Neutrophil (primary cell): ENCODE data around the gene L1CAM.

Experiments
- H3K27ac ChIP-seq: fragments of 200-600 bp; sonication (generic); 2 replicates; pipeline ENCODE4 v1.5.1; 2016; ENCODE audit warnings: mild to moderate bottlenecking, moderate library complexity
- H3K27me3 ChIP-seq: fragments of 200-600 bp; sonication (generic); 2 replicates; pipeline ENCODE4 v1.6.0; 2016; ENCODE audit warnings: mild to moderate bottlenecking
- H3K36me3 ChIP-seq: fragments of 200-600 bp; sonication (generic); 2 replicates; pipeline ENCODE4 v1.5.1; 2017
- H3K4me1 ChIP-seq, 2 experiments: fragments of 200-600 bp in 1 of 2; sonication (generic) in 1 of 2; 1 replicate in 1 of 2; 2 replicates in 1 of 2; pipeline versions ENCODE4 v1.5.1 to v1.6.1; 2013 to 2016; ENCODE audit warnings: low read depth in 1 of 2, low read length in 1 of 2, mild to moderate bottlenecking in 1 of 2, moderate library complexity in 1 of 2; ENCODE audit not compliant: control insufficient read depth in 1 of 2, insufficient read depth in 1 of 2
- H3K4me3 ChIP-seq, 2 experiments: fragments of 200-600 bp in 1 of 2; sonication (generic) in 1 of 2; 1 replicate in 1 of 2; 2 replicates in 1 of 2; pipeline ENCODE4 v1.5.1; 2013 to 2016; ENCODE audit warnings: low read depth in 1 of 2, low read length in 1 of 2, mild to moderate bottlenecking in 1 of 2, moderate library complexity in 1 of 2
- H3K9me3 ChIP-seq: fragments of 200-600 bp; sonication (generic); 2 replicates; pipeline ENCODE4 v1.5.1; 2016
- CTCF ChIP-seq: fragments of 200-600 bp; sonication (generic); IDR thresholded peaks from 2 replicates; pipeline ENCODE4 v1.5.1; 2016; ENCODE audit warnings: antibody characterized with exemption

L1CAM gene

GRCh38 chrX:153885968-153886903 is at the start of gene L1CAM:
TSS of gene L1CAM (minus strand) at chrX:153886173. CDS start at chrX:153875836, 10,337 bp downstream.
- H3K4me3 ChIP-seq = no peak within 1 kb of the TSS
- TF ChIP-seq CTCF = no peak

GRCh38 chrX:153935326-153935851 is 49.4 kb upstream of the L1CAM start:
- H3K4me1 ChIP-seq = peaks cover 10 to 14% of the 10 kb centered on the region in 2 experiments
- H3K4me3 ChIP-seq = peak overlapping the region; percentile 38 to 60
- no peak for TF ChIP-seq CTCF
- no peaks in the 10 kb centered on the region for H3K27me3 ChIP-seq
- H3K27ac ChIP-seq = peak overlapping the region; percentile 78
- H3K9me3 ChIP-seq = no peaks in the 10 kb centered on the region
- peaks cover 28% of the 10 kb centered on the region for H3K36me3 ChIP-seq

More at GRCh38 chrX:153885968-153886903, at the start of gene L1CAM:
- H3K36me3 ChIP-seq = no peaks in the 10 kb centered on the region
- no peak within 1 kb of the TSS for H3K27ac ChIP-seq
- H3K27me3 ChIP-seq = peaks cover 100% of the 10 kb centered on the region
- no peaks in the 10 kb centered on the region for H3K9me3 ChIP-seq
- H3K4me1 ChIP-seq = no peaks in the 10 kb centered on the region

GRCh38 chrX:153934762-153935325 is 48.9 kb upstream of the L1CAM start, which contains the start of gene NAA10:
TSS of gene NAA10 (minus strand) at chrX:153935037. CDS start at chrX:153934904, 133 bp downstream.
- peak within 1 kb of the TSS; percentile 78 for H3K27ac ChIP-seq
- H3K4me1 ChIP-seq = peaks cover 10 to 16% of the 10 kb centered on the region in 2 experiments
- H3K27me3 ChIP-seq = no peaks in the 10 kb centered on the region
- TF ChIP-seq CTCF = peak; percentile 15
- H3K4me3 ChIP-seq = peak within 1 kb of the TSS; percentile 61 to 69
- peaks cover 27% of the 10 kb centered on the region for H3K36me3 ChIP-seq
- no peaks in the 10 kb centered on the region for H3K9me3 ChIP-seq

GRCh38 chrX:153934148-153934761 is 48.3 kb upstream of the L1CAM start:
- TF ChIP-seq CTCF = no peak
- H3K9me3 ChIP-seq = no peaks in the 10 kb centered on the region
- peaks cover 15 to 22% of the 10 kb centered on the region in 2 experiments for H3K4me1 ChIP-seq
- peak overlapping the region; percentile 78 for H3K27ac ChIP-seq
- peak overlapping the region; percentile 61 to 69 for H3K4me3 ChIP-seq
- H3K27me3 ChIP-seq = no peaks in the 10 kb centered on the region
- peaks cover 22% of the 10 kb centered on the region for H3K36me3 ChIP-seq

- no peak for TF ChIP-seq CTCF
- Histone ChIP-seq H3K27ac (peak overlapping the region; percentile 78), H3K4me1 (peaks cover 20 to 27% of the 10 kb centered on the region in 2 experiments), H3K9me3 (no peaks in the 10 kb centered on the region), H3K36me3 (peaks cover 18% of the 10 kb centered on the region), H3K4me3 (peak overlapping the region; percentile 61 to 69), H3K27me3 (no peaks in the 10 kb centered on the region)
These were observed 47.8 kb upstream of the L1CAM start for GRCh38 chrX:153933748-153934147.
